Stimulated activated naive CD8-positive, alpha-beta T cell treated with anti-CD3 and anti-CD28 coated beads, Interleukin-15, Interleukin-2, amounts not matched to agents 100 ng/mL and 50 ng/mL, for 24 hours (primary cell): ENCODE measurements around the gene CD2.
A peak's percentile ranks its signal among the peaks of the same experiment; 100 is the strongest.

Experiments
- H3K27ac Mint-ChIP-seq: one replicate; pipeline ENCODE4 v1.8.0; 2021; ENCODE audit warnings: mild to moderate bottlenecking, mixed read lengths
- H3K27me3 Mint-ChIP-seq: one replicate; pipeline ENCODE4 v1.8.0; 2021; ENCODE audit warnings: mixed read lengths
- H3K36me3 Mint-ChIP-seq: one replicate; pipeline ENCODE4 v1.8.0; 2021; ENCODE audit warnings: low read depth, mixed read lengths
- H3K4me1 Mint-ChIP-seq: one replicate; pipeline ENCODE4 v1.8.0; 2021; ENCODE audit warnings: low read depth, mixed read lengths
- H3K4me3 Mint-ChIP-seq: one replicate; pipeline ENCODE4 v1.8.0; 2021; ENCODE audit warnings: mild to moderate bottlenecking, mixed read lengths
- H3K9me3 Mint-ChIP-seq: one replicate; pipeline ENCODE4 v1.8.0; 2021; ENCODE audit warnings: mixed read lengths

CD2 gene, protein sequence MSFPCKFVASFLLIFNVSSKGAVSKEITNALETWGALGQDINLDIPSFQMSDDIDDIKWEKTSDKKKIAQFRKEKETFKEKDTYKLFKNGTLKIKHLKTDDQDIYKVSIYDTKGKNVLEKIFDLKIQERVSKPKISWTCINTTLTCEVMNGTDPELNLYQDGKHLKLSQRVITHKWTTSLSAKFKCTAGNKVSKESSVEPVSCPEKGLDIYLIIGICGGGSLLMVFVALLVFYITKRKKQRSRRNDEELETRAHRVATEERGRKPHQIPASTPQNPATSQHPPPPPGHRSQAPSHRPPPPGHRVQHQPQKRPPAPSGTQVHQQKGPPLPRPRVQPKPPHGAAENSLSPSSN

DNA sequence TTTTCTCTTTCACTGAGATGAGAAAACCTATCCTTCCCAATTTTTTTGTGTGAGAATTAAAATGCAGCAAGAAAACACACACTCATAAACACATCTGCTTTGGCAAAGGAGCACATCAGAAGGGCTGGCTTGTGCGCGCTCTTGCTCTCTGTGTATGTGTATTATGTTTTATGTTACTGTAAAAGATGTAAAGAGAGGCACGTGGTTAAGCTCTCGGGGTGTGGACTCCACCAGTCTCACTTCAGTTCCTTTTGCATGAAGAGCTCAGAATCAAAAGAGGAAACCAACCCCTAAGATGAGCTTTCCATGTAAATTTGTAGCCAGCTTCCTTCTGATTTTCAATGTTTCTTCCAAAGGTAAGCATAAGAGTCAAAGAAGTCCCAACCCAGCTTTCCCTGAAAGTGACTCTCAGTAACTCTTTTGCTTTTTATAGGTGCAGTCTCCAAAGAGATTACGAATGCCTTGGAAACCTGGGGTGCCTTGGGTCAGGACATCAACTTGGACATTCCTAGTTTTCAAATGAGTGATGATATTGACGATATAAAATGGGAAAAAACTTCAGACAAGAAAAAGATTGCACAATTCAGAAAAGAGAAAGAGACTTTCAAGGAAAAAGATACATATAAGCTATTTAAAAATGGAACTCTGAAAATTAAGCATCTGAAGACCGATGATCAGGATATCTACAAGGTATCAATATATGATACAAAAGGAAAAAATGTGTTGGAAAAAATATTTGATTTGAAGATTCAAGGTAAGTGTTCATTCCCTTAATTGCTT, at the start of gene CD2:
Gene CD2, plus strand, starts transcription at position 233 of the 780 bp plus-strand sequence. Its CDS starts 63 bp downstream, at position 296.
- Mint-ChIP-seq H3K4me3 (peak within 1 kb of the TSS; percentile 100), H3K36me3 (peaks cover 66% of the 10 kb centered on the region)

DNA sequence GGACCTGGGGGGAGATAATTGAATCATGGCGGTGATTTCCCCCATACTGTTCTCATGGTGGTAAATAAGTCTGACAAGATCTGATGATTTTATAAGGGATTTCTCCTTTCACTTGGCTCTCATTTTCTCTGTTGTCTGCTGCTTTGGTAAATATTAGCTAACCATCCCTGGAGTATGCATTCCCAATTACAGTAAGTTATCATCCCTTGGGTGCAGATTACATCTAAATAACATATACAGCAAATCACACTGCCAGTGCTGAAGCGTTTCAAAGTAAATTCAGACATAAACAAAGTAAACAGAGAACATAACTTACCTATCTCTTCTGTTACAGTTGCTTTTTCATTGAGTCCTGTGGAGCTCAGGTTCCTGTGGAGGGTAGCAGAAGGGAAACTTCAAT, 48.1 kb upstream of the CD2 start:
- Mint-ChIP-seq H3K36me3 (no peaks in the 10 kb centered on the region), H3K9me3 (peaks cover 4% of the 10 kb centered on the region), H3K27me3 (peaks cover 16% of the 10 kb centered on the region), H3K27ac (no peak overlapping the region), H3K4me3 (no peak overlapping the region), H3K4me1 (peaks cover 13% of the 10 kb centered on the region)

More for the DNA sequence above, at the start of gene CD2:
- Mint-ChIP-seq H3K27ac (peak within 1 kb of the TSS; percentile 99), H3K9me3 (peaks cover 4% of the 10 kb centered on the region), H3K27me3 (no peaks in the 10 kb centered on the region), H3K4me1 (peaks cover 38% of the 10 kb centered on the region)

DNA sequence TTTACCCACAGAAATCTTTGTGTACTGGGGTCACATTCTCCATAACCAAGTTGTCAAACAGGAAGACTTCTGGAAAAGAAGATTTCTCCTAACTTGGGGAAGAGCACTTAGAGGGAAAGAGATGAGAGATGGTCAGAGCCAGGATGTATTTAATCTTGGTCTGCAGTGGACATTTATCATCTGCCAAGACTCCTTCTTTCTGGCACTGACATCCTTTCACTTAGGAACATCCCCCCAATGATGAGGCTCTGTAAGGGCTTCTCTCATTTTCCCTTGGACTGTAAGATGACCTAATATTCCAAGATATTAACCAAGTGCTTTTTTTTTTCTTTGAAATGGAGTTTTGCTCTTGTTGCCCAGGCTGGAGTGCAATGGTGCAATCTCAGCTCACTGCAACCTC, 47.4 kb upstream of the CD2 start:
- H3K4me1 Mint-ChIP-seq, result peaks cover 19% of the 10 kb centered on the region
- no peak overlapping the region for H3K4me3 Mint-ChIP-seq
- H3K9me3 Mint-ChIP-seq, result peaks cover 4% of the 10 kb centered on the region
- H3K36me3 Mint-ChIP-seq, result no peaks in the 10 kb centered on the region
- H3K27me3 Mint-ChIP-seq, result peaks cover 16% of the 10 kb centered on the region
- no peak overlapping the region for H3K27ac Mint-ChIP-seq

DNA sequence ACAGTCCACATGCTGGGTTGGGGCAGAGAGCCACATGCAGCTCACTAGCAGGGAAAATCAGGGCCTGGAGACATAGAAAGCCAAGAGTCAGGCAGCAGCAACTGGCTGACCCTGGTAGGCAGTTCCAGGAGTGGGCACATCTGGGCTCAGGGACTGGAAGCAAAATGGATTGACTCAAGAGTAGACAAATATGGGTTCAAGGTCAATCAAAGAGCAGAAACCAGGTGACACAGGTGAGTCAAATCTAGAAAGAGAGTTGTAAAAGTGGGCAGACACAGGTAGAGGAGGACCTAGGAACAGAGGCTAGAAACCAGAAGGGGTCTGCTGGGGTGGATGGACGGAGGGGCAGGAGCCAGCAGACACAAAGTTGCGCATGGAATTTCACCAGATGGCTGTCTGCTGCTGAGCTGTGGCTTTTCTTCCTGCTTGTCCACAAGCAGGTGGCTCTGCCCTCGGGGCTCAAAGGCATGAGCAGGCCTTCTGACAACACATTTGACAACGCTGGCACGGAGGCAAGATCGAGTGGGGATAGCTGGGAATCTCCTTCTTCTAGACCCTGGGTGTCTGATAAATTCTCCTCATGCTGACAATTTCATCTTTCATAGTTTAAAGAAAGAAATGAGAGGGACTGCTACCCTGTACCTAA, 45.9 kb upstream of the CD2 start:
- Mint-ChIP-seq H3K27ac (no peak overlapping the region), H3K4me3 (no peak overlapping the region), H3K36me3 (no peaks in the 10 kb centered on the region), H3K4me1 (peaks cover 35% of the 10 kb centered on the region), H3K27me3 (peaks cover 16% of the 10 kb centered on the region), H3K9me3 (no peaks in the 10 kb centered on the region)

DNA sequence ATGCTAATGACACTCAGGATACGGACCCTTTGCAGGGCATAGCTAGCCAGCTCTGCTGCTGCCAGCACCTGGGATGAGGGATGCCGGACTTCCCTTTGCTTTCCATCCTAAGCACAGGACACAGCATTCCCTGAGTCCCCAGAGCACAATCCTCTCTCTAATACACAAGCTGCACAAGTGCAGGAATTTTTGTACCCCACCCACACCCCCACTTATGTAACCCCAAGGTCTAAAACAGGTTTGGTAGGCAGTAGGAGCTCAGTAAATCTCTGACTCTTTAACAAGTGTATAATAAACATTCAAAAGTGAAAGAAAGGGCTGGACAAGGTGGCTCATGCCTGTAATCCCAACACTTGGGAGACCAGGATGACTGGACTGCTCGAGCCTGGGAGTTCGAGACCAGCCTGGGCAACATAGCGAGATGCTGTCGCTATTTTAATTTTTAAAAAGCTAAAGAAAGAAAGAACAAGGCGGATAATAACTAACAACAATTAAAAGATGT, 44.5 kb upstream of the CD2 start:
- H3K27ac Mint-ChIP-seq, result no peak overlapping the region
- H3K4me1 Mint-ChIP-seq, result peaks cover 26% of the 10 kb centered on the region
- peaks cover 16% of the 10 kb centered on the region for H3K27me3 Mint-ChIP-seq
- H3K9me3 Mint-ChIP-seq, result no peaks in the 10 kb centered on the region
- no peak overlapping the region for H3K4me3 Mint-ChIP-seq
- H3K36me3 Mint-ChIP-seq, result no peaks in the 10 kb centered on the region

DNA sequence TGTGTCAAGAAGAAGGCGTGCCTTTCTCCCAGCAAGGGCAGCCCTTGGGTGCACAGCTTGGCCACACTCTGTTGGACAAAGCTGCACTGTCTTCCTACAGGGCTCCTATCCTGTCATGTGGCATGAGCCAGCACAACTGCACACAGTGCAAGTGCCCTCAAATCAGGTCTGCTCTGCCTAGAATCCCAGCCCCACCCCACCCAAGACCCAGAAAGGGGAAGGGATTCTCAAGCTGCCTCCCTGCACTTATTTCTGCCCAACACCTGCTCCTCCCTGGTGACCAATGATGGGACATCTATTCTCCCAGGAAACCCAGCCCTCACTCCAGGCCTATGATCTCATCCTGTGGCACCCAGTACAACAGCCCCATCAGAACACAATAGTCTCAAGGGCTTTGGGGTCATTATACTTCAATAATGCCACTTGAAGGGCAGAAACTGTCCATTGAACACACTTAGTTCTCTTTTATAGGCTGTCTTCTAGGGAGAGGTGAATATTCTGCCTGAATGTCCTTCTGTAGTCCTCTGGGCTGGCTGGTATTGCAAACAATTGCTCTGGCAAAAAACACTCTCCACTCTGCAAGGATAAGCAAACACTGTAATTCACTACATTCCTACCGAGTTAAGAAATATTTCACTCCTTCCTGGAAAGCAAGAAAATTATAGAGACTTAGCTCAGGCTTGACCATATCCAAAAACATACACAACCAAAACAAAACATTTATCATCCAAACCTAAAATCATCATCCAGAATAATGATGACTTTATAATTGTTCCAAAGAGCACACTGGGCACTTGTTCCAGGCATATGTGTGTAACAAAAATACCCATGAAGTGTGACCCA, 43.6 kb upstream of the CD2 start:
- Mint-ChIP-seq H3K36me3 (no peaks in the 10 kb centered on the region), H3K27me3 (peaks cover 16% of the 10 kb centered on the region), H3K4me1 (peaks cover 25% of the 10 kb centered on the region), H3K4me3 (no peak overlapping the region), H3K9me3 (no peaks in the 10 kb centered on the region), H3K27ac (no peak overlapping the region)

DNA sequence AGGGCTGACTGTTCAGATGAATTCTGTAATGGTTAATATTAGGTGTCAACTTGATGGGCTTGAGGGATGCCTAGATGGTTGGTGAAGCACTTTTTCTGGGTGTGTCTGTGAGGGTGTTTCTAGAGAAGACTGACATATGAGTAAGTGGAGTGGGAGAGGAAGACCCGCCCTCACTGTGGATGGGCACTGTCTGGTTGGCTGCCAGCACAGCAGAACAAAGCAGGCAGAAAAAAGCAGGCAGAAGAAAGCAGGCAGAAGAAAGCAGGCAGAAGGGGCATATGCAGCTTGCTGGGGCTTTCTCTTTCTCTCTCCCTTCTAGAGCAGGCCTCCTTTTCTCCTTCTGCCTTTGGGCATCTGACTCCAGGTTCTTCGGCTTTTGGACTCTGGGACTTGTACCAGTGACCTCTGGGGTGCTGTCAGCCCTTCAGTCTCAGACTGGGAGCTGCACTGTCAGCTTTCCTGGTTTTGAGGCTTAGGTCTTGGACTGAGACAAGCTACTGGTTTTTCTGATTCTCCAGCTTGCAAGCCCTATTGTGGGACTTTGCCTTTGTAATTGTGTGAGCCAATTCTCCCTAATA, 42.9 kb upstream of the CD2 start:
- peak overlapping the region; percentile 1 for H3K27ac Mint-ChIP-seq
- H3K4me3 Mint-ChIP-seq, result no peak overlapping the region
- no peaks in the 10 kb centered on the region for H3K9me3 Mint-ChIP-seq
- peaks cover 14% of the 10 kb centered on the region for H3K27me3 Mint-ChIP-seq
- peaks cover 25% of the 10 kb centered on the region for H3K4me1 Mint-ChIP-seq
- H3K36me3 Mint-ChIP-seq, result no peaks in the 10 kb centered on the region

DNA sequence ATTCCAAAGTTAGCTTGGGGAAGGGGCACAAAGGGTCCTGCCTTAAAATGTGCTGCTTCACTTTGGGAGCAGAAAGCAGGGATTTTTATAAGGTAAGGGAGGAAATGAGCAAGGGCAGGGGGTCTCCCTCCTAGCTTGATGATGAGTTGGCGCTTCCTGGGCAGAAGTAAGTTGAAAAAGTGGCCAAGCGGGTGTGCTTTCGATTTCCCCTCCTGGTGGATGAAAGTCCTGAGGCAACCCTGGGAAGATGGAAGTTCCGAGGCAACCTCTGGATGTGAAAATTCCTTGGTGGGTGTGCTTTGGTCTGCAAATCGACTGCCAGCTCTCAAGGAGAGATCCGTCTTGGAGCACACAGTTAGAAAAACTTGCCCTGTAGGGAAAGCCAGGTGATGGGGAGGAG, 41.7 kb upstream of the CD2 start:
- H3K4me3 Mint-ChIP-seq, result no peak overlapping the region
- H3K4me1 Mint-ChIP-seq, result peaks cover 25% of the 10 kb centered on the region
- H3K27ac Mint-ChIP-seq, result peak overlapping the region; percentile 59

DNA sequence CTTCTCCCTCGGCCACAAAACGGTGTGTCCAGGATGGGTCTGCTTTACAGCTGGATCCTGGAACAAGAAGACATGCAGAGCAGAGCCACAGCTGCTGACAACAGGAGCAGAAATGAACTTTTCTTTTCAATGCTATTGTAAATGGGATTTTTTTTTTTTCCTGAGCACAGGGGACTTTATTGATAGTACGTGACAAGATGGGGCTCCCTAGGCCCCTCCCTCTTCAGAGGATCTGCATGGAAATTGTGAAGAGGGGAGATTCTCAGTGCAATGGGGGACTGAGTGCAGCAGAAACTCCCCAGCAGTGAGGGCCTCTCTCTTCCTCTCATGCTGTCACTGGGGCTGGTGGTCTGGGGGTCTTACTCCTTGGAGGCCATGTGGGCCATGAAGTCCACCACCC, 40.8 kb upstream of the CD2 start:
- peaks cover 3% of the 10 kb centered on the region for H3K27me3 Mint-ChIP-seq
- peaks cover 25% of the 10 kb centered on the region for H3K4me1 Mint-ChIP-seq
- H3K27ac Mint-ChIP-seq, result no peak overlapping the region
- no peaks in the 10 kb centered on the region for H3K36me3 Mint-ChIP-seq
- H3K4me3 Mint-ChIP-seq, result no peak overlapping the region
- no peaks in the 10 kb centered on the region for H3K9me3 Mint-ChIP-seq

More for the DNA sequence above, 41.7 kb upstream of the CD2 start:
- Mint-ChIP-seq H3K36me3 (no peaks in the 10 kb centered on the region), H3K9me3 (no peaks in the 10 kb centered on the region), H3K27me3 (peaks cover 10% of the 10 kb centered on the region)

DNA sequence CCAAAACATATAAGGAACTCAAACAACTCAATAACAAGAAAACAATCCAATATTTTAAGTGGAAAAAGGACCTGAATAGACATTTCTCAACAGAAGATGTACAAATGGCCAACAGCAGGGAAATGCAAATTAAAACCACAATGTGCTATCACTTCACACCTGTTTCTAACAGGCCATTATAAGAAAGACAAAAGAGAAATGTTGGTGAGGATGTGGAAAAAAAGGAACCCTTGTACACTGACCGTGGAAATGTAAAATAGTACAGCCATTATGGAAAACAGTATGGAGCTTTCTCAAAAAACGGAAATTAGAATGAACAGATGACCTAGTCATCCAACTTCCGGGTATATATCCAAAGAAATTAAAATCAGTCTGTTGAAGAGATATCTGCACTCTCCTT, 37.8 kb upstream of the CD2 start:
- H3K9me3 Mint-ChIP-seq, result no peaks in the 10 kb centered on the region
- H3K36me3 Mint-ChIP-seq, result no peaks in the 10 kb centered on the region
- H3K27ac Mint-ChIP-seq, result no peak overlapping the region
- H3K27me3 Mint-ChIP-seq, result peaks cover 3% of the 10 kb centered on the region
- no peak overlapping the region for H3K4me3 Mint-ChIP-seq
- peaks cover 19% of the 10 kb centered on the region for H3K4me1 Mint-ChIP-seq

DNA sequence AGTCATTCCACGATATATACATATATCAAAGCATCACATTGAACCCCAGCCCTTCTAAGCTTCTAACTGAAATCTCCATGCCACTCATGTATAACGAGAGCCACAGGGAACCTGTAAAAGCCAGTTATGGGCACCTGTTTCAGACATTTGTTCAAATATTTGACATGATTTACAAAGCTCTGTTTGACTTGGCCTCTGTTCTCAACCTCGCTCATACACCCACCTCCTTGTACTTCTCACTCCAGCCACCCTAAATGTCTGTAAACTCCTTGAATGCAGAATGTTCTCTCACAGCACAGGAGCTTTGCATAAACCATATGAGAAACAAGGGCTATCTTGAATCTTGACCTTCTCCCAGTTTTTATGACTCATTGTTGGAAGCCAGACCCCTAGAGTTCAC, 36.9 kb upstream of the CD2 start:
- no peak overlapping the region for H3K4me3 Mint-ChIP-seq
- H3K9me3 Mint-ChIP-seq, result no peaks in the 10 kb centered on the region
- peaks cover 11% of the 10 kb centered on the region for H3K4me1 Mint-ChIP-seq
- H3K27me3 Mint-ChIP-seq, result peaks cover 3% of the 10 kb centered on the region
- H3K27ac Mint-ChIP-seq, result no peak overlapping the region
- no peaks in the 10 kb centered on the region for H3K36me3 Mint-ChIP-seq

DNA sequence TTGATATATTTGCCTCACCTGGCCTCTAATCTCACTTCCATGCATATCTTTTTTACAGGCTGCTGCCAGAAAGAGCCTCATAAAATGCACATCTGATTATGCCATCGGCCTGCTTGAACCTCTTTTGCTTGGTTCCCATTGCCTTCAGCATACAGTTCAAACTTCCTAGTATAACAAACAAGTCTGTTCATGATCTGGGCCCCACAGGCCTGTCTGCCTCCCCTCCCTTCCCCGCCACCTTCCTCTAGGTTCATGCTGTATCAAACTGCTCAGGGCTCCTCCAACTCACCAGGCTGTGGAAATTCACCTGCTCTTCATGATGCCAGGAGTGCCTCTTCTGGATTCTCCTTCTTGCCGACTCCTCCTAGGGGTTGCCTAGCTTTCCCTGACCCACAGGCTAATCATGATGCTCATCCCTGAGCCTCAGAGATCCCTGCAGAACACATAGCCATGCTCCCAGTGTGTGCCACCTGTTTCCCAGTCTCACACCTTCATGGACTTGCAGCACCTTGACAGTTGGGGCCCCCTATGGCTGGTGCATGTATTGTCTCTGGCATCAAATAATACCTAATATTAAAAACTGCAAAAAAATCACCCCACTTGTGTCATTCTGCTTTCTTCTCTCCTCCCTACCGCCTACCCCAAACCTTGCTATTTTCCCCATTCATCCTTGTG, 33.7 kb upstream of the CD2 start:
- Mint-ChIP-seq H3K27me3 (peaks cover 3% of the 10 kb centered on the region), H3K4me1 (peaks cover 4% of the 10 kb centered on the region), H3K4me3 (no peak overlapping the region), H3K9me3 (no peaks in the 10 kb centered on the region), H3K36me3 (no peaks in the 10 kb centered on the region), H3K27ac (no peak overlapping the region)

DNA sequence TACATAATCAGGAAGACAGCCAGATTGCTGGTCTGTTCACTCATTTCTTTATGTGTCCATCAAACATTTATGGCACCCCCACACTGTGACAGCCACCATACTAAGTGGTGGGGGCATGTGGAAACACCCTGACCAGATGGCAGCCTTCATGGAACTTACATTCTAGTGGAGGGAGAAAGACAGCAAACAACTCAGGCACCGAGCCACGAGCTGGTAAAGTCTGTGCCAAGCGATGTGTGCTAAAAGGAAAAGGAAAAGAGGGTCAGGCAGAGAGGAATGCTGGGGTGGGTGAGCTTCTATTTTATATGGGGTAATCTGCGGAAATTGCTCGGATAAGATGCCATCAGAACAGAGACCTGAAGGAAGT, 33.2 kb upstream of the CD2 start:
- no peak overlapping the region for H3K27ac Mint-ChIP-seq
- H3K9me3 Mint-ChIP-seq, result no peaks in the 10 kb centered on the region
- peaks cover 6% of the 10 kb centered on the region for H3K4me1 Mint-ChIP-seq
- H3K36me3 Mint-ChIP-seq, result no peaks in the 10 kb centered on the region
- no peak overlapping the region for H3K4me3 Mint-ChIP-seq
- H3K27me3 Mint-ChIP-seq, result peaks cover 1% of the 10 kb centered on the region
